ENCODE data around the gene NUP37. TPM values are rescaled to one million over a fixed set of nuclear protein-coding genes. Genes with fewer than 3 reads are reported as not detected.

Gene NUP37
- total and polyA plus RNA-seq, 9 of the 15 experiments (the other 6 are each of a cell fraction or from before 2014, with no cell fraction given) = 72.2 to 429 (median 170) TPM

DNA sequence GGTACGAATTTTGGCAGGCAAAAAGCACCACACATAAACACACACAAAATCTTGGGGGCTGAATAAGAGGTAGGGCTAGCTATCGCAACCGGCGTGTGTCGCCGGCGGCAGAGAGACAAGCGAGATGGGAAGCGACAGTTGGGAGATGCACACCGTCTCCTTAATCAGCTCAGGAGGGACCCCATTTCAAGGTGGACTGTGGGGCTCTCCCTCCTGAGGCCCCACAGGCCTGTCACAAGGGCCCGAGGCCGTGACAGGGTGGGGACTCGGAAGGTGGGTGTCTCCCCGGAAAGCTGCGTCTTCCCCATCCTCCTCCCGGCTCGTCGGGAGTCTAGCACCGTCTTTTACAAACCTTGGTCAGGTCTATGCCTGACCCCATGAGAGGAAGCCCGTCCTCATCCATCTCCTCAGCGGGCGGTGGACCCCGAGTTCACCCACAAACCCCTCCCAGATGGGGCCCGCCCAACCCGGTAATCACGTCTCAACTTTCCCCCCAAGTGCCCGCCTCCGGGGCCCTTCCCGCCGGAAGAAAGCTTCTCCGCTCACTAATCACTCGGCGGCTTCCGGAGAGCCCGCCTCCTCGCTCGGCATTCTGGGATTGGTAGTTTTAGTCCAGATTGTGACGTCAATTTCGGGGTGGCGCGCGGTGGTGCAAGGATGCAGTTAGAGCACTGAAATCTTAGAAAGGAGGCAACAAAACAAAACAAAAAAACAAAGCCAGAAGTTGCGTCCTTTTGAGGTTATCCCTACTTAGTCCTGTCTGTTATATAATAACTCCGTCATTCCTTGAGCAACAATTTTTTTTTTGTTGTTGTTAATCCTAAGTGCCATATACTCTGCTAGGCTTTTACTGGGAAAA lies 58.1 kb downstream of the NUP37 start, which contains the start of gene WASHC3 (continued):
- TF ChIP-seq, protein P1, sequence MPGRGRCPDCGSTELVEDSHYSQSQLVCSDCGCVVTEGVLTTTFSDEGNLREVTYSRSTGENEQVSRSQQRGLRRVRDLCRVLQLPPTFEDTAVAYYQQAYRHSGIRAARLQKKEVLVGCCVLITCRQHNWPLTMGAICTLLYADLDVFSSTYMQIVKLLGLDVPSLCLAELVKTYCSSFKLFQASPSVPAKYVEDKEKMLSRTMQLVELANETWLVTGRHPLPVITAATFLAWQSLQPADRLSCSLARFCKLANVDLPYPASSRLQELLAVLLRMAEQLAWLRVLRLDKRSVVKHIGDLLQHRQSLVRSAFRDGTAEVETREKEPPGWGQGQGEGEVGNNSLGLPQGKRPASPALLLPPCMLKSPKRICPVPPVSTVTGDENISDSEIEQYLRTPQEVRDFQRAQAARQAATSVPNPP (IDR thresholded peaks at IDR 0.05; ENCODE audit: borderline replicate concordance, insufficient read depth, insufficient read length) = no peak
- TF ChIP-seq, protein P2, sequence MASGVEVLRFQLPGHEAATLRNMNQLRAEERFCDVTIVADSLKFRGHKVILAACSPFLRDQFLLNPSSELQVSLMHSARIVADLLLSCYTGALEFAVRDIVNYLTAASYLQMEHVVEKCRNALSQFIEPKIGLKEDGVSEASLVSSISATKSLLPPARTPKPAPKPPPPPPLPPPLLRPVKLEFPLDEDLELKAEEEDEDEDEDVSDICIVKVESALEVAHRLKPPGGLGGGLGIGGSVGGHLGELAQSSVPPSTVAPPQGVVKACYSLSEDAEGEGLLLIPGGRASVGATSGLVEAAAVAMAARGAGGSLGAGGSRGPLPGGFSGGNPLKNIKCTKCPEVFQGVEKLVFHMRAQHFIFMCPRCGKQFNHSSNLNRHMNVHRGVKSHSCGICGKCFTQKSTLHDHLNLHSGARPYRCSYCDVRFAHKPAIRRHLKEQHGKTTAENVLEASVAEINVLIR (CRISPR knock-in tag; IDR thresholded peaks at IDR 0.05) = peak; percentile 74; the same call in 1 of the 2 replicates
- TF ChIP-seq BRF1 (IDR thresholded peaks at IDR 0.05; ENCODE audit: borderline replicate concordance, extremely low read depth, insufficient read length) (no peak), JUND (IDR thresholded peaks at IDR 0.05; ENCODE audit: borderline replicate concordance, low read depth, low read length) (peak; percentile 73), JUND (tag; IDR thresholded peaks at IDR 0.05; ENCODE audit: borderline replicate concordance, low read depth, low read length) (no peak; the same call in 2 of the 3 replicates), CHD1 (IDR thresholded peaks at IDR 0.05; ENCODE audit: low read length) (no peak), KDM4B (IDR thresholded peaks at IDR 0.05; ENCODE audit: borderline replicate concordance in 2 of 2, low read depth in 1 of 2) (peak in 1 of 2 experiments; percentile 60; a peak in 1 of 4 replicates), ZNF696 (CRISPR knock-in tag; conservative IDR thresholded peaks at IDR 0.05) (no peak), ZNF644 (tag; IDR thresholded peaks at IDR 0.05; ENCODE audit: low read depth) (no peak)
- TF ChIP-seq, protein P3, sequence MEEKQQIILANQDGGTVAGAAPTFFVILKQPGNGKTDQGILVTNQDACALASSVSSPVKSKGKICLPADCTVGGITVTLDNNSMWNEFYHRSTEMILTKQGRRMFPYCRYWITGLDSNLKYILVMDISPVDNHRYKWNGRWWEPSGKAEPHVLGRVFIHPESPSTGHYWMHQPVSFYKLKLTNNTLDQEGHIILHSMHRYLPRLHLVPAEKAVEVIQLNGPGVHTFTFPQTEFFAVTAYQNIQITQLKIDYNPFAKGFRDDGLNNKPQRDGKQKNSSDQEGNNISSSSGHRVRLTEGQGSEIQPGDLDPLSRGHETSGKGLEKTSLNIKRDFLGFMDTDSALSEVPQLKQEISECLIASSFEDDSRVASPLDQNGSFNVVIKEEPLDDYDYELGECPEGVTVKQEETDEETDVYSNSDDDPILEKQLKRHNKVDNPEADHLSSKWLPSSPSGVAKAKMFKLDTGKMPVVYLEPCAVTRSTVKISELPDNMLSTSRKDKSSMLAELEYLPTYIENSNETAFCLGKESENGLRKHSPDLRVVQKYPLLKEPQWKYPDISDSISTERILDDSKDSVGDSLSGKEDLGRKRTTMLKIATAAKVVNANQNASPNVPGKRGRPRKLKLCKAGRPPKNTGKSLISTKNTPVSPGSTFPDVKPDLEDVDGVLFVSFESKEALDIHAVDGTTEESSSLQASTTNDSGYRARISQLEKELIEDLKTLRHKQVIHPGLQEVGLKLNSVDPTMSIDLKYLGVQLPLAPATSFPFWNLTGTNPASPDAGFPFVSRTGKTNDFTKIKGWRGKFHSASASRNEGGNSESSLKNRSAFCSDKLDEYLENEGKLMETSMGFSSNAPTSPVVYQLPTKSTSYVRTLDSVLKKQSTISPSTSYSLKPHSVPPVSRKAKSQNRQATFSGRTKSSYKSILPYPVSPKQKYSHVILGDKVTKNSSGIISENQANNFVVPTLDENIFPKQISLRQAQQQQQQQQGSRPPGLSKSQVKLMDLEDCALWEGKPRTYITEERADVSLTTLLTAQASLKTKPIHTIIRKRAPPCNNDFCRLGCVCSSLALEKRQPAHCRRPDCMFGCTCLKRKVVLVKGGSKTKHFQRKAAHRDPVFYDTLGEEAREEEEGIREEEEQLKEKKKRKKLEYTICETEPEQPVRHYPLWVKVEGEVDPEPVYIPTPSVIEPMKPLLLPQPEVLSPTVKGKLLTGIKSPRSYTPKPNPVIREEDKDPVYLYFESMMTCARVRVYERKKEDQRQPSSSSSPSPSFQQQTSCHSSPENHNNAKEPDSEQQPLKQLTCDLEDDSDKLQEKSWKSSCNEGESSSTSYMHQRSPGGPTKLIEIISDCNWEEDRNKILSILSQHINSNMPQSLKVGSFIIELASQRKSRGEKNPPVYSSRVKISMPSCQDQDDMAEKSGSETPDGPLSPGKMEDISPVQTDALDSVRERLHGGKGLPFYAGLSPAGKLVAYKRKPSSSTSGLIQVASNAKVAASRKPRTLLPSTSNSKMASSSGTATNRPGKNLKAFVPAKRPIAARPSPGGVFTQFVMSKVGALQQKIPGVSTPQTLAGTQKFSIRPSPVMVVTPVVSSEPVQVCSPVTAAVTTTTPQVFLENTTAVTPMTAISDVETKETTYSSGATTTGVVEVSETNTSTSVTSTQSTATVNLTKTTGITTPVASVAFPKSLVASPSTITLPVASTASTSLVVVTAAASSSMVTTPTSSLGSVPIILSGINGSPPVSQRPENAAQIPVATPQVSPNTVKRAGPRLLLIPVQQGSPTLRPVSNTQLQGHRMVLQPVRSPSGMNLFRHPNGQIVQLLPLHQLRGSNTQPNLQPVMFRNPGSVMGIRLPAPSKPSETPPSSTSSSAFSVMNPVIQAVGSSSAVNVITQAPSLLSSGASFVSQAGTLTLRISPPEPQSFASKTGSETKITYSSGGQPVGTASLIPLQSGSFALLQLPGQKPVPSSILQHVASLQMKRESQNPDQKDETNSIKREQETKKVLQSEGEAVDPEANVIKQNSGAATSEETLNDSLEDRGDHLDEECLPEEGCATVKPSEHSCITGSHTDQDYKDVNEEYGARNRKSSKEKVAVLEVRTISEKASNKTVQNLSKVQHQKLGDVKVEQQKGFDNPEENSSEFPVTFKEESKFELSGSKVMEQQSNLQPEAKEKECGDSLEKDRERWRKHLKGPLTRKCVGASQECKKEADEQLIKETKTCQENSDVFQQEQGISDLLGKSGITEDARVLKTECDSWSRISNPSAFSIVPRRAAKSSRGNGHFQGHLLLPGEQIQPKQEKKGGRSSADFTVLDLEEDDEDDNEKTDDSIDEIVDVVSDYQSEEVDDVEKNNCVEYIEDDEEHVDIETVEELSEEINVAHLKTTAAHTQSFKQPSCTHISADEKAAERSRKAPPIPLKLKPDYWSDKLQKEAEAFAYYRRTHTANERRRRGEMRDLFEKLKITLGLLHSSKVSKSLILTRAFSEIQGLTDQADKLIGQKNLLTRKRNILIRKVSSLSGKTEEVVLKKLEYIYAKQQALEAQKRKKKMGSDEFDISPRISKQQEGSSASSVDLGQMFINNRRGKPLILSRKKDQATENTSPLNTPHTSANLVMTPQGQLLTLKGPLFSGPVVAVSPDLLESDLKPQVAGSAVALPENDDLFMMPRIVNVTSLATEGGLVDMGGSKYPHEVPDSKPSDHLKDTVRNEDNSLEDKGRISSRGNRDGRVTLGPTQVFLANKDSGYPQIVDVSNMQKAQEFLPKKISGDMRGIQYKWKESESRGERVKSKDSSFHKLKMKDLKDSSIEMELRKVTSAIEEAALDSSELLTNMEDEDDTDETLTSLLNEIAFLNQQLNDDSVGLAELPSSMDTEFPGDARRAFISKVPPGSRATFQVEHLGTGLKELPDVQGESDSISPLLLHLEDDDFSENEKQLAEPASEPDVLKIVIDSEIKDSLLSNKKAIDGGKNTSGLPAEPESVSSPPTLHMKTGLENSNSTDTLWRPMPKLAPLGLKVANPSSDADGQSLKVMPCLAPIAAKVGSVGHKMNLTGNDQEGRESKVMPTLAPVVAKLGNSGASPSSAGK (IDR thresholded peaks at IDR 0.05) = no peak
